Left cardiac atrium (tissue), 4 donors: ENCODE results near the gene ST8SIA1. TPM values are rescaled to one million over a fixed set of nuclear protein-coding genes. Genes with fewer than 3 reads are reported as not detected.

Source experiments
- ATAC-seq, 2 donors: fragments of 200-7000 bp; cut with Tn5 transposase; one replicate each; pipeline ENCODE4 v1.9.1; 2020; ENCODE audit warnings: mild to moderate bottlenecking in 2 of 2, moderate library complexity in 2 of 2
- DNase-seq: peaks from one replicate; pipeline ENCODE4 v3.0.0-alpha.2; 2020
- intact Hi-C, 2 donors: fragments of 100-400 bp; cut with DNase I; formaldehyde crosslinking; loops; one replicate each; pipeline versions ENCODE4 v1.14.1 to v1.15.1; 2022 to 2023
- total RNA-seq, 2 donors: library from RNA; stranded (reverse); fragmentation: NEBNext Ultra II Directional; extraction: Animal tissue kit (Norgen Biotek cat#: 25700); gene quantifications; one replicate each; pipeline ENCODE4 v1.2.1, GENCODE V29; 2021
- donor health status: DM: no; HTN: yes; CAD: no.
- donor health status: DM: no; HTN: yes; CAD: no; lungs with severe emphysema.
- donor health status: DM: yes; HTN: yes; CAD: no.
- donor health status: Dilated cardiomyopathy.

ST8SIA1 gene
- total RNA-seq, 2 donors from 2014 or later = 3.0 to 6.9 TPM

- no peak for ATAC-seq
- intact Hi-C loops = no loop called here
- DNase-seq = no peak
These were observed 78.5 kb downstream of the ST8SIA1 start for GRCh38 chr12:22256041-22256441.

DNA sequence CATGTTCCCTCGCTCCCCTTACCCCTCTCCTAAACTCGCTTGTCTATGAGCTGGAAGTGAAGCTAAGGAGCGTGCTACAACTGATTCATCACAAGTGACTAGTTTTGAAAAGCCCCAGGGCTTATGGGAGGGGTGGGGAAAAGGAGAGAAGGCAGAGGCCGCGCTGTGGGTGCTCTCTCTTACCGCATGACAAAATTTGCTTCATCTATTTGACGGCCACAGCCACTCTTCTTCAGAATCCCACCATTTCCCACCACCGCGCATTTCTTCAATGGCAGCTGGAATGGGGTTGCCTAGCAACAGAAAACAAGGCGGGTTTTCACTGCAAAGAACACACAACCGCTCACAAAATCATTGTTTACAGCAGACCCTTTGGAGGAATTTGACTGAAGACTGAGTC lies 79.4 kb downstream of the ST8SIA1 start:
- intact Hi-C loops = no loop called here
- DNase-seq (no peak), ATAC-seq (peak; percentile 30)

DNA sequence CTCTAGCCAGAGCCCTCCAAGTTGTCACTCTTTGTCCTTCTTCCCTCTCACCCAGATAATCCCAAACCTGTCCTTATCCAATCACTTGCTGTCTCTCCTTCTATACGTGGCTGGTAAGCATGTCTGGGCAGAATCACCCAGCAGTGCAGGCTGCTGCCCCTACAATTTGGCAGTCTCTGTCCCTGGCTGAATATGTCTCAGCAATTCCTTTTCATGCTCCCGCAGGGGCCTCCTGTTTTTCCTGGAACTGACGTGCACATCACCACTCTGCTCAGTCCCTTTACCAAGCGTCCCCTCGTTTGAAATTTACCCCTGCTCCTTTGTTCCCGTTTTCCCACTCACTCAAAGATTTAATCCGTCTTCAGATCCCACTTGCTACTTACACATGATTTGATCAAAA lies 80.0 kb downstream of the ST8SIA1 start:
- ATAC-seq (no peak), DNase-seq (no peak)
- intact Hi-C loops = no loop called here

DNA sequence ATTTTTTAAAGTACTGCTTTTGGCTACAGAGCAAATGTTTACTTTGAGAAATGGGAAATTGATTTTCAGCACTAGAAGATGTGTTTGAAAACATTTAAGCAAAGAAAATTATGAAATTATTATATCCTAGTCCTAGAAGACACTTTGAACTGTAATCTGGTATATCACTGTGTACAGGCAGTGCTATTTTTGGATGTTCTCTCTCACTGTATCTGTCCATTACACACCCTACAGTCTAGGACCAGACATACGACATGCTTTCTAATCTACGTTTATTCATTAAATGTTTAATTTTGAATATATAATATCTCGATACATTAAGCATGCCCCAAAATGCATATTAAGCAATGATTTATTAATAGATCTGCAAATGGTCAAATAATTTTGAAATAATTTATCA lies 82.5 kb downstream of the ST8SIA1 start:
- DNase-seq (no peak), ATAC-seq (peak in 1 of 2 donors; percentile 47)
- intact Hi-C loops = no loop called here

DNA sequence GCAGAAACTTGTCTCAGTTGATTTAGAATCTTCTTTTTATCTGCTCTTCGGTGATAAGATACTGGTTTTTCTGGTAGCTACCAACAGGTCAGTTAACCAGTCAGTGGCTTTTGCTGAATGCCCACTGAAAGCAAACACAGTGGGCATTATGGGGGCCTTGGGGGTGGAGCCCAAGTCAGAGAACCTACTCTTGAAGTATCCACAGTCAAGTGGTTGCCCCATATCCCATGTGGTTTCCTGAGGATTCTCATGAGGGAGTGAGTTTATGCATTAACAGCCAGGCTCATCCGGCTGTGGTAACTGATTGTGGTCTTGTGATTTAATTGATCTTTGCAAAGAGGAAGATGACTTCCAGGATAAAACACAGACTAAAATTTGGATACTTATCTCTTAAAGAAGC lies 83.7 kb downstream of the ST8SIA1 start:
- DNase-seq = no peak
- no peak for ATAC-seq
- intact Hi-C loops = no loop called here

GRCh38 chr12:22248571-22249115 lies 85.9 kb downstream of the ST8SIA1 start:
- ATAC-seq (no peak), DNase-seq (no peak)
- intact Hi-C loops = no loop called here

GRCh38 chr12:22248121-22248520 lies 86.4 kb downstream of the ST8SIA1 start:
- DNase-seq = no peak
- intact Hi-C loops = no loop called here
- peak in 1 of 2 donors; percentile 24 for ATAC-seq

DNA sequence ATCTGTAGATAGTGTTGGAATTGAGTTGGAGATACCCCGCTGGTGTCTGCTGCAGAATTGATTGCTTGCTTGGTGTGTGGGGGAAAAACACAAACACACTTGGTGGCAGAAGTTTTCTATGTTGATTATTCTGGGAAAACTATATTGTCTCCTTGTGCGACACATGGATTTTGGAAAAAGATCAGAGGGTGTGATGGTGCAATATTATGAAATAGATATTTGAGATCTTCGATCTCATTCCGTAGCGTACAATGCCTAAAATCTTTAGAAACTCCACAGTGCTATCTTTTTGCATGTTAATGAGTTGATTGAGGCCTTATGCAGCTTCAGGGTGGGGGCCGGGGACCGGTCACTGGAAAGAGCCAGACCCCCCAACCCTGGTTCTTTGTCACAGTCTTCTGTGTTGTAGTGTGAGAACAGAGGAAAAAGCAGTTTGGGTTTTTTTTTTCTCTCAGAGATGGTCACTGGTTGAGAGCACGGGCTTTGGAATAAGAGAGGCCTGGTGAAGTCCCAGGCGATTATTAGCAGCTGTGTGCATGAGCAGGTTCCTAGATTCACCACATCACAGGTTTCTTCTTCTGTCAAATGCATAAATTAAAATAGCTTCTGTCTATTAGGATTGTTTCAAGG lies 88.2 kb downstream of the ST8SIA1 start:
- intact Hi-C loops = no loop called here
- DNase-seq (no peak), ATAC-seq (no peak)

DNA sequence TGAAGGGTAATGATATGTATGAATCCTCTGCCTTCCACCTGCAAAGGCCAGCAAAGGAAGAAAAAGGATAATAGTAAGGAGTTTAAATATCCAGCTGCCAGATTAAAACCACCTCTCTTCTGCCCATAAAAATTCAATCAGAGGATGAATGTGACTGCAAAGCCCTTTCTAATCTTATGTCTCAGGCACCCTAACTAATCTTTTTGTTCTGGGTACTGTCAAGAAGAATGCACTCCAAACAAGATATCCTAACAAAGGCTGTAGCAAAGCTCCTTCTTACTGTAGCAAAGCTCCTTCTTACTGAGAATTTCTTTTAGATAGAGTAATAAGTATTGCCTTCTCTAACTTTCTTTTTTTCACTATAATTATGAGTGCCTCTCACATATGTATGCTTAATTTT lies 91.8 kb downstream of the ST8SIA1 start:
- no peak for DNase-seq
- no peak for ATAC-seq
- intact Hi-C loops = no loop called here

- DNase-seq (no peak), ATAC-seq (no peak)
- intact Hi-C loops = no loop called here
These were observed 96.3 kb downstream of the ST8SIA1 start for GRCh38 chr12:22238211-22238610.

- peak in 1 of 2 donors; percentile 76 for ATAC-seq
- intact Hi-C loops = no loop called here
- no peak for DNase-seq
These were observed 99.9 kb downstream of the ST8SIA1 start for GRCh38 chr12:22234561-22234960.

DNA sequence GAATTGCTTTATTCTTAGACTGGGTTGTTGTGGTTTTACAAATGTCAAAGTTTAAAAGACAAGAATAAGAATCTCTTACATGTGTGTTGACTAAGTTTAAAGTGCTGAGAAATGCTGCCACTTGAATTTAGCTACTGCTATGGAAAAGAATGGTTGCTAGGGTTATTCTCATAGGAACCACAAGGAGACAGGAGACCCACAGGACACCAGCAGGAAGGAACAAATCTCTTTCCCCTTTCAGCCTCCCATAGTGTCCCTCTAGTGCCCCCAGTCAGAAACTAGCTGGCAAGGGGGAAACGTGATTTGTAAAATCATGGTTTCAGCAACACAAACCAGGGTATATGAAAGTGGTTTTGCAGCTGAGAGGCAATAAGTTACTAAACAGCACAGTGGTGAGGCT lies 102.7 kb downstream of the ST8SIA1 start:
- intact Hi-C loops = no loop called here

GRCh38 chr12:22231078-22231477 lies 103.4 kb downstream of the ST8SIA1 start:
- intact Hi-C loops = no loop called here
- DNase-seq (no peak), ATAC-seq (no peak)

More for the DNA sequence above, 102.7 kb downstream of the ST8SIA1 start:
- no peak for ATAC-seq
- DNase-seq = no peak

DNA sequence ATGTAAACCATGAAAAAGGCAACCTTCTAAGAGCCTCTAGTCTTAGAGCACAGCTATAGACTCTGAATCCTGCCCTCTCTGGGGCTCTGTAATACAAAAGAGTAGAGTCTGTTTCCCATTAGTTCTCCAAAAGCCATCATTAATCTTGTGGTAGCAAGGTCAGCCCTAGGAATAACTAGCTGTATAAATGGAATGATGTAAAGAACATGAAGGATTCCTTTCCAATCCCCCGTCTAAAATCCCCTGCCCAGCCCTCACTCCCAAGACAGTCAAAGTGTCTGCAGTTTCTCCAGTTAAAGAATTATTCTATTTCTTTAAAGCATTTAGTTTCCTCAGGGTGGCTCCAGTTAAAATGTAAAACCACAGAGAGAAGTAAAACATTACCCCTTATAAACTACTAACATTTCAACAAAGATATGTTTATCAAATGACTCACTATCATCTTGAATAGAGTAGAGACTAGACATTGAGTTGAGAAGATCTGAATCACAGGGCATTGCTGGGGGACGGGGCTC lies 104.2 kb downstream of the ST8SIA1 start:
- DNase-seq (no peak), ATAC-seq (no peak)
- intact Hi-C loops = no loop called here

GRCh38 chr12:22229652-22230279 lies 104.7 kb downstream of the ST8SIA1 start:
- intact Hi-C loops = no loop called here
- DNase-seq (no peak), ATAC-seq (no peak)

GRCh38 chr12:22228022-22228875 lies 106.3 kb downstream of the ST8SIA1 start:
- peak; percentile 68 to 79 for ATAC-seq
- intact Hi-C loops = no loop called here
- no peak for DNase-seq

DNA sequence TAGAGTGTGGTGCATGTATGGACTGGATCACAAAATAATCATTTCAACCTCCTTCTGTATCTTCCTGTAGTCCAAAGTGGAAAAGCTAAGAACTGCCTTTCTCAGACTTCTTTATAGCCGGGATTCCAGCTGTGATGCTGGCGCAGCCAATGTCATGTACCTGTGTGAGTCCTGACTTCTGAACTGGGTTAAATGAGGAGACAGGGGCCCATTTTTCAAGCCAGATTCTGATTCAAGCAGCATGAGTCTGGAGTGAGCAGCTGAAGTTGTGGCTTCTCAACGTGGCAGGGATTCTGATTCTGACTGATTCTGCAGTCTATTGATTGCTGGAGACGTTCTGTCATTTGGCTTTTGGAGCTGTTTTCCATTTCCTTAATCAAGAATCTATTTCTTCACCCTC lies 111.2 kb downstream of the ST8SIA1 start:
- DNase-seq (no peak), ATAC-seq (no peak)
- intact Hi-C loops = no loop called here

DNA sequence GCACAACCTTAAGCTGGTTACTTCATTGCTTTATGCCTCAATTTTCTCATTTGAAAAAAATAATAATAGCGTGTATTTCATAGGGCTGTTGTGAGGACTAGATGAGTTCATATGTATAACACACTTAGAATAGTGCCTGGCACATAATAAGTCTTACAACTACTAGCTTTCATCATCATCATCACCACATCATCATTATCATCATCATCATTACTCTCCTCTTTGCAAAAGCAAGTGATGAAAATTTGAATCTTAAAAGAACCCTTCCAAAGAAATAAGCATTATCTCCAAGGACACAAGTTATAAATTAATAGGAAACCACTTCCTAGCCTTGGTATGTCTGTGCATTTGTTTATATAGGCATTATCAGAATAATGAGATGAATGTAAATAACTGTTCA lies 117.0 kb downstream of the ST8SIA1 start:
- intact Hi-C loops = no loop called here
- DNase-seq (no peak), ATAC-seq (no peak)

GRCh38 chr12:22215467-22216253 lies 118.8 kb downstream of the ST8SIA1 start:
- no peak for DNase-seq

More at GRCh38 chr12:22215467-22216253, 118.8 kb downstream of the ST8SIA1 start:
- no peak for ATAC-seq
- intact Hi-C loops = no loop called here
